Pulmonary artery endothelial cell (primary cell): ENCODE measurements around the gene F5. TPM values are rescaled to one million over a fixed set of nuclear protein-coding genes. Genes with fewer than 3 reads are reported as not detected.

Experiments used
- DNase-seq: peaks from one replicate; pipeline ENCODE4 v3.0.0-alpha.2; 2011; ENCODE audit warnings: low read depth, low spot score
- total RNA-seq: library from RNA; depleted of rRNA; stranded (reverse); fragments of >200 nt; gene quantifications from 2 replicates; pipeline ENCODE4 v1.2.3, GENCODE V29; 2014

F5 gene
- total RNA-seq, 1 donor from 2014 or later: 0.13 TPM

DNA sequence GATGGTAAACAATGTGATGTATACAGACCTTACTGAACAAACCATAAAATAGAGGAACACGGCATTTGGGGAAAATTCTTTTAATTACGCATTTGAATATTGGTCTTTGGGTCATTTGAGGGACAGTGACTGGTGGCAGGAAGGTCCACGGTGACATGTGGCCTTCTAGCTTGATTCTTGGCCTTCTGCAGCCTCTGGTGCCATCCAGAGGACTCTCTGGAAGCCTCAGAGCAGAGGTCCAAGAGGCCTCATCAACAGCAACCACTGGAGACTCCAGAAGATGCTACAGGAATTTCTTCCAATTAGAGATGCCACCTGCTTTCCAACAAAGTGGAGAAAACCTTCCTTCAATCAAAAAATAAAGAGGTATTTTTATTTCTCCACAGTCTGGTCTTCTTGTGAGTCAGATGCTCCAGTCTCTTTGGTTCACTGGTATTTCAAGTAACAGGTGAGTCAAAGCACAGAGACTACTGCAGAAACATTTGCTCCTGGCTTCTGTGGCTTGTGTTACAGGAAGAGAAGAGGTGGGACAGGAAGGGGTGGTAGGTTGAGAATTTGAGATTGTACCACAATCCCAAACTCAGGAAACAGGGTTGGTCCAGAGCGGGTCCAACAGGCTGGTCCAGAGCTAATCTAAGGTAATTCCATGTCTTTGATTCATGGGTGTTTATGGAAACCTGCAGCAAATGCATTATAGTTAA is 2.7 kb upstream of the F5 start:
- DNase-seq: no peak

DNA sequence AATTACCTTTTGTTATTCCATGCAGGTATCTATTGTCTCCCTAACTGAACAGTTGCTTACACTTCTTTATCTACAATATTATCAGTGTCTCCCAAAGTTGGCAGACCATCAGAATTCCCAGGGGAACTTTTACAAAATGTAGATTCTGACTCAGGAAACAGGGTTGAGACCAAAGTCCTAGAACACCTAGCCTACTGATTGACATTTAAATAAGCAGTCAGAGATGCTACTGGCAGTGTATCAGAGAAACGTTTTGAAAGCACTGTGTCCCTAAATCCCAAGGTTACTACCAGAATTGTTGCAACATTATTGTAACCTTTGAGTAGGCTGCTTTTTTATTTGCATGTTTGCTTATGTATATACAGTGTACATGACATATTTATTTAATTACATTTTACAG is 1.8 kb upstream of the F5 start:
- no peak for DNase-seq

DNA sequence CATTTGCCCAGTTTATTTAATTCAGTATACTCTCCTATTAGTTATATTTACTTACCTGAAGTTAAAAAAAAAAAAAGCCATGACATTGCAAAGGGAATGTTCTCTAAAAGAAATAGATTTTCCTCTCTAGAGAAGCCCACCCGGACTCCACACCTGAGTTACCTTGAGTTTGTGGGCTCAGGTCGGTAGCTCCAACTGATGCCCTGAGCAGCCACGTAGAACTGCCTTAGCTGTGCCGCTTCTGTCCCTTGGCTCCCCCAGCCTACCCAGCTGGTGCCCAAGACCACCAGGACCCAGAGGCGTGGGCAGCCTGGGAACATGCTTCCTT is 250 bp downstream of the F5 start:
- DNase-seq: no peak

DNA sequence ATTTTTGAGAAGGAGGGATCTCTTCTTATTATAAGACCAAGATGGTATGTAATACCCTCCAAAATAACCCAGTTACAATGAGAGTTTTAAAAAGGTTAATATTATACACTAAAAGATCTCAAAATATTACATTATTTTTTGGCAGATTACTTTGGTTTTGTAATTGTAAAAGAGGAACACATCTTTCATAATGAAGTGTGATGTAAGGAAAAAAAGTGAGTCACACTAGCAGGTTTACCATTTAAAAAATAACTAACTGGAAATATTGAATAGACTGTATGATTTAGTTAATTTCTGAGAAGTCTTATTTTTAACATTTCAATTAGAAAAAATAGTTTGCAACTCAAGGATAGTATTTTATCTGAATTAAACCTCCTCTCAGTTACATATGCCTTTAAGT is 1.1 kb downstream of the F5 start:
- no peak for DNase-seq

DNA sequence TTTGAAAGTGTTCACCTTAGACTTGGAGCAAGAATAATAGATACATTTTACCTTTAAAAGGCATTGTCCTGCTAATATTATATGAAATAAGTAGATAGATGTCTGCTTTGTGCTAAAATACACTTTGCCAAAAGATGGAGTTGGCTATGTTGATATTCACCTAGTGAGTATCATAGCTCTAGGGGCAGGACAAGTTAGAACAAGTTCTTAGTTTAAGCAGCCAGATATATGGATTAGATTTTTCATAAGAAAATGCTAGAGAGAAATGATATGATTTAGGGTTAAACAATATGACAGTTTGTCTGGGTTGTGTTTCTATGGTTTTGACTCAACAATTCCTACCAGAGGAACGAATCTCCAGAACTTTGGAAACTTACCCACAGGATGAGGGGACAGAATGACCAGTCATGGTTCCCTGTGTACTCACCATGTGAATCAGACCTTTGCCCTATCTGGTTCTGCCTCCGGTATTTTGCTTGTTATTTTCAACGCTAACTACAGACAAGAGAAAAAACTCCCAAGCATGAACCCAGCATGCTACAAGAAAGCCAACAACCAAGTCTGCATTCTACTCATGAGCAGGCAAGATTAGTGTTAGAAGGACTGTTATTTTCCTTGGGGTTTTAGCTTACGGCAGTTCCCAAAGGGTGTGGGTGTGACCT is 1.7 kb downstream of the F5 start:
- no peak for DNase-seq

DNA sequence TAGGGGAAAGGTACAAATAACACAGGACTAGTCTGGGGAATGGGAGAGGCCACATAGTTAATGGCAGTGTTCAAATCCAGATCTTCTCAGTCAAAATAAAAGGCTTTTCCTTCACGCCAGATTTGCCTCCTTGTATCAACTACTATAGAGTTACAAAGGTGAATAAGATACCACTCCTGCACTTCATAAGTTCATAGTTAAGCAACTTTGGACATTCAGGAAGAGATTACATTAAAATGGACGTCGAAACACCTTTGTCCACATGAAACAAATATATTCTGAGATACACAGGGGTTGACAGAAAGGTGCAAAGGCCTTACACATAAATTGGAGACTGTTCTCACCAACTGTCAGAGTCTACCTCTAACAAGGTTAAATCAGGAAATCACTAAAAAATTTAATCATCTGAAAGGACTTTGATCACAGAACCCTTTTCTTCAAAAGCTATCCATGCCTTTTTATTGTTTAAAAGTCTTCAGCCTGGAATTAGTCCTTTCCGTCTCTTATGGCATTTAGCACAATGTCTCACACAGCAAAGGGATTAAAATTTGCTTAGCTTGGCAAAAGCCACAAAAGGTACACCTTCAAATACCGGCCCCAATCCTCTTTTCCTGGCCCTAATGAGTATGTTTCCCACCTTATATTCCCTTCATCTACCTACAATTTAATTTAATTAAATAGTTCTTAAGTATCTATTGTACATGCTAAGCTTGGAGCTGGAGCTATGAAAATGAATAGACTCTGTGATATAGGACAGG is 8.1 kb downstream of the F5 start:
- no peak for DNase-seq

DNA sequence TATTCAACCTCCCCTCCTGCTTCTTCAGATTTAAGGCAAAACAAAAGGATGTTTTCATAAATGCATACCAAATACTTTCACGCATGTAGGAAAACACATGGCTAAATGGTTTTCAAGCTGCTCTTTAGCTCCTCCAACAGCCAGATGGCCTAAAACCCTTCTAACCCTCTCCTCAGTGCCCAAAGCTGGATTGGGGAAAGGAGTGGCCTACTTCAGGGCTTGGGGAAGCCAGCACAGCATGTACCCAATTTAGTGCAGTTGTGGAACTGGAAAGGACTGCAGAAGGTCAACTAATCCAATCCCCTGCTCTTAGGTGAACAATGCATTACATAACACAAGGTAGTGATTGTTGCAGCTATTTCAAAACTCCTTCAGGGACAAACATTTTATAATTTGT is 9.3 kb downstream of the F5 start:
- no peak for DNase-seq

DNA sequence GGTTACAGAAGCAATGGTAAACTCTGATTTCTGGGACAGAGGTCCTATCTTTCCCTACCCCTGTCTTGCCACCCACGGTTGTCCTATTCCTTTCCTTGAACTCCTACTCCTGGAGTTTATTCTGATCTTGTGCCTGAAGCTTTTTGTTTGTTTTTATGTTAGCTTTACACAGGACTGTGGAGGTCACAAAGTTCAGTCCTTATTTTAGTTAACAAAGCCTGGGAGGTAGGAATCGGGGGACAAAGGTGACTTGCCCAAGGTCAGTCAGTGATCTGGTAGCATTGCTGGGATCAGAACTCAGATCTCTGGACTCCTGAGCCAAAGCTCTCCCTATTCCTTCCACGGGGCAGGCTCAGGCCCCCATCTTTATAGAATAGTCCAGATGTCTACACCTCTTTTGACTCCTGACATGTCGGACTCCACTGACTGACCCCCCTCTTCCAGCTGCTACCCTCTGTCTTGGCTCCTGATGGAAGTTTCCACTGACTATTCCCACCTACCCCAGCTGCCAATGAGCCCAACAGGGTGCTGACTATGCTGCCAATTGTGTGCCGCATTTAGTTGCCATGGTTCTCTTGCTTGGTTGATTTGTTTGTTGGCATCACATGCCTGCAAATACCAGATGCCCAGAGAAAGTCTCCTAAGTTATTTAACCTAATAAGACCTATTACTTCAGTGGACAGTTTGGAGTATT is 9.9 kb downstream of the F5 start:
- DNase-seq: no peak

DNA sequence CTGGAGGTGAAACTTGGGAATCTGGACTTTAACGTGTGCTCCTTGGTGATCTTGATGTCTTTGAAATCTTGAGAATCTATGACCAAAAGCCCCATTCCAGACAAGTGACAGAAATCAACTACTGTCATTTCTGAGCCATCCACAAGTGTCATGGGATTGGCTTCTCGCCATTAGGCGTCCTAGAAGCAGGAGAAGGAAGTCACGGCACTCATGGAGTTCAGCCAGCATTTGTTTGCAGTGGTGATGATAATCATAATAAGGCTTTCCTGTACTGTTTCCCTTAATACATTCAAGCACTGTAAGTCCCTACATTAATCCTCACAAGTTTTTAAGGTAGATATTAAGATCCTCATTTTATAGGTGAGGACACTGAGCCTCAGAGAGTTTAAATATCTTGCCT is 11.9 kb downstream of the F5 start:
- no peak for DNase-seq

DNA sequence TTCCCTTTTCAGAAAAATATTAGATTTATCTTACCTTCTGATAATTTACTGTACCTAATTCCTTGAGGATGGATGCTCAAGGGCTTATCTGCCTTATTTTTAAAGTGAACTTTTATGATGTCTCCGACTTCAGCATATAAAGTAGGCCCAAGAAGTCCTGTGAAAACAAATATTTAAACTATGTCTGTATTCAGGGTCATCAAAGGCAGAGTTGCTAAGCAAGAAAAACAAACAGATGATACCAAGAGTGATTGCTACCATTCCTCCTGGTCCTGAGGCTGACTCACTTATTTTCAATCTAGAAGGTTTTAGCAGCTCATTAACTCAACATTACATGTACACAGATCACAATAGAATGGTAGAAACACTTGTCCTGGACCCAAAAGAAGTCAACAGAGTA is 14.1 kb downstream of the F5 start:
- no peak for DNase-seq

DNA sequence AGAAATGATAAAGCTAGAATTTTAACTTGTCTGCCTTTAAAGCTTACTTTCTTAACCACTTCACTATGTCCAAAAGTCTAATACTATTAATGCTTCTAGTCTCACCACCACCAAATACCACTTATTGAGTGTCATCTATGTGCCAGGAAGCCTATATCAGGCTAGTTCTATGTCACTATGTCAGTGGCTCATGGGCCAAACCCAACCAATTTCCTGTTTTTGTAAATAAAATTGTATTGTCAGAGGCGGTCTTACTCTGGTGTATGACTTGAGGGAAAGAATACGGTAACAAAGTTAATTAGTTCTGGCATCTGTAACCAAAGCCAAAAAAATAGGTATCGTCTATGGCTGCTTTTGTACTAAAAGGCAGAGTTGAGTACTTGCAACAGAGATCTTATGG is 14.8 kb downstream of the F5 start:
- no peak for DNase-seq

DNA sequence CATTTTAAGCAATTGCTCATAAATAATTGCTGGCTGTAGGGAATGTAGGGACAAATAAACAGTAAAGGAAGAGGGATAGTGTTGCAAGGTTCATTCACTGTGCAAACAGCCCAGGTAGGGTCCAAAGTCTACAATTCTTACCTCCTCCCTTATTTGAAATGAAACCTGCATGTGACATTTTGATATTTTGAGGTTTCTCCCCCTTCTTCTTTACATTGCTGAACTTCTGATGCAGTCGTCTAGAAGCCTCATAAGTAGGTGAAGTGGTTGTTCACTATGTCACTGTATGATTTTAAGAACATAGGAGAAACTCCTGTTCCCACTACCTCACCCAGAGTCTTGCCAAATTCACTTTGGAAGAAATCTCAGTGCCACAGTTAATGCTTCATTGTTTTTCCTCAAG is 16.1 kb downstream of the F5 start:
- DNase-seq: no peak

DNA sequence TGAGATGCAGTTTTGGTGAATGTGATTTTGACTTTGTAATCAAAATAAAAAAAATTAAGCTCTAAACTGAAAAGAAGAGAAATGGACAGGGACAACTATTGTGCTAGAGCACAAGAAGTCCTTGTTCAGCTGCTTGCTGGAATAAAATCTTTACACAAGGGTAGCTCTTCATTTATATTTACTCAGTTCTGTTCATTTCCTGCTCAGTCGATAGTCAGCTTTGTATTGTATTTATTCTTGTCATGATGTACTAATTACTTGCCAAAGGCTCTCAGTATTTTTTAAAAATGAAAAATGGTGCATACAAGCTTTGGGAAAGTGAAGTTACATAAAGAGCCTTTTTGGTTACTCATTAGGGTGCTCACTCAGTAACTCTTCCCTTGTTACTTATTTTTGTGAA is 17.8 kb downstream of the F5 start:
- no peak for DNase-seq

DNA sequence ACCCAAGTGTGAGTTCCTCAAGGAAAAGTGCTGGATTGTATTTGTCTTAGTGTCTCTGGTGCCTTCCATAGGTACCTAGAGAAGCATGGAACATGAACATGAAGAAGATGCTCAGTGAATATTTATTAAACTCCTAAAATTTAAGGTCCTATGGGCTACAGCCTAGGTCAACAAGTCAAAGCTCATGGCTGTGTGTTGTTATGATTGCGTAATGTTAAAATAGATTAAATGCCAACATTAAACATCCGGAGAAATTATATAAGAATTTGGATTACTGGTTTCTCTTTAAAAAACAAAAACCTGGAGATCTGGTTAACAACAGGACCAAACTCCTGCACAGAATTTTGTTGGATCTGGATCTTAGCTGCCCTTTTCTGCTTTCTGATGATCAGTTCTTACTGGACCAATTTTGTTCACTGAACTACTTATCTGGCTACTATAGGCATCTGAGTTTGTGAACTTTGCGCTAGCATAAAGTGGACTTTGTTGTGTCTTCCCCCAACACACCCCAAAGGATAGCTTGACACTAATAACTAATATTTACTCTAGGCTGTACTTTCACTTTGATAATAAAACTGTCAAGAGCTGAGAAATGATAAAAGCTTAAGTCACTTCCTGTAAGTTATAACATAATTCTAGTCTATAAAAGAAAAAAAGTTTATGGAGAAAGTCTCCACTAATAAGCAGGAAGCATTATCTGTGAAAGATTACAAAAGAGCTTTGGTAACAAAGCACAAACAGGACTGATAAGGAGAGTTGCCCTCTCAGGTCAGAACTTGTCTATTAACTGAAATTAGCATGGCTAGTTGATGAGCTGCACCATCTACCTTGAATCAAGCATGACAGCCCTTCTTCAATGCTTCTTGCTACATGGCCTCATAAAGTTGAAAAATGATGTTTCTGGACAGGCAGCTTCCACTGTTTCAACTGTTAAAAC is 20.7 kb downstream of the F5 start:
- no peak for DNase-seq

DNA sequence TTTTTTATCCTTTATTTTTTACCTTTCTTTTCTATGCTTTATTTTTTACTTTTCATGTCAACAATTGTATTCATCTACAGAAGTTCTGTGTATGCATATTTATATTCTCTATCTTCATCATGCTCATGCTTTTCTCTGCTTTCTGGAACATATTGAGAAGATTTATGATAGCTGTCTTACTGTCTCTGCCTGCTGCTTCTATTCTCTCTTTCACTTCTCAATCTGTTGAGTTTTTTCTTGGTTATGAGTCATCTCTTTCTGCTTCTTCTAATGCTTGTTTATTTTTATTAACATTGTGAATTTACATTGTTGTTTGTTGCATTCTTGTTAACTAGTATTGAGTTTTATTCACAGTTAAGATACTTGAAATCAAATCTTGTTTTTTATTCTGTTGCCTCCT is 22.6 kb downstream of the F5 start:
- DNase-seq: no peak

DNA sequence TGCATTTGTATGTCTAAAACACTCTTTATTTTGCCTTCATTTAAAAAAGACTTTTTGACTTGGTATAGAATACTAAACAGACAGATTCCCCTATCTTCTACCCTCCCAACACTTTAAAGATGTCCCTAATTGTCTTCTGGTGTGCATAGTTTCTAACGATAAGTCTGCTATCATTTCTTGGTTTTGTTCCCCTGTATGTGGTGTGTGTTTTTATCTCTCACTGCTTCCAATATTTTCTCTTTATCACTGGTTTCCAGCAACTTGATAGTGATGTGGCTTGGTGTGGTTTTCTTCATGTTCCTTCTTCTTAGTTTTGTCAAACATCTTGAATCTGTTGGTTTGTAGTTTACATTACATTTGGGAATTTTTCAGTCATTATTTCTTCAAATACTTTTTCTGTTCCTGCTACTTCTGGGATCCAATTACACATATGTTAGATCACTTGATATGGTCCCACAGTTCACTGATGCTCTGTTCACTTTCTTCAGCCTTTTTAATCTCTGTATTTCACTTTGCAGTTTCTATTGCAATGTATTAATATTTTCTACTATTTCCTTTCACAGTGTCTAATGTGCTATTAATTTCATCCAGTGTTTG is 23.2 kb downstream of the F5 start:
- no peak for DNase-seq

DNA sequence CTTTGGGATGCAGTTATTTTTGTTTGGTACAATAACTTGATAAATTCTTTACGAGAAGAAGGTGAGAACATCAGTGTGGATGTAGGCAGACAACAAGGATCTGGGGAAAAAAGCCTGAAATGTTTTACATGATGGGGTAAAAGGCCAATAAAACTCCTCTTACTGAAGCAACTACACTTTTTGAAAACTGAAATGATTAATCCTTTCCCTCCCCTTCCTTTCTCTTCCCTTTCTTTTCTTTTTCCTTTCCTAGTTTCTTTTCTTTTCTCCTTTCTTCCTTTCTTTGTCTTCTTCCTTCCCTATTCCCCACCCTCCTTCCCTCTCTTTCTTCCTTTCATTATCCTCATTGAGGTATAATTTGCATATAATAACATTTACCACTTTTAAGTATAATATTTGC is 24.6 kb downstream of the F5 start:
- DNase-seq: no peak

DNA sequence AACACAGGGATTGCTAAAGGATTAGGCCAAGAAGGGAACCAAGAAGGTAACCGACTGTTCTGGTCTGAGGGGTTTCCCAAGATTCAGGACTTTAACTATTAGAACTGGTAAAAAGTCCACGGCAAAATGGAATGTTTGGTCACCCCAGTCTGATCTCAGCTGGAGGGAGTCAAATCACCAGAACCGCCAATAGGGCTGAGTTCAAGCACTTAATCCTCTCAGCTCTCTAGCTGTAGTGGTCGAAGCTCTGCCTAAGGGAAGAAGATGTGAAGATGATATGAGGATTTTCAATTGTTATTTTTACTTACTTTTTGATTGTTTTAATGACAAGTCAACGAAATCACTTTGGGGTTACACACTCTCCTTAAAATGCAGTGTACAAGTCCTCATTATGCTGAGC is 29.1 kb downstream of the F5 start:
- DNase-seq: no peak

DNA sequence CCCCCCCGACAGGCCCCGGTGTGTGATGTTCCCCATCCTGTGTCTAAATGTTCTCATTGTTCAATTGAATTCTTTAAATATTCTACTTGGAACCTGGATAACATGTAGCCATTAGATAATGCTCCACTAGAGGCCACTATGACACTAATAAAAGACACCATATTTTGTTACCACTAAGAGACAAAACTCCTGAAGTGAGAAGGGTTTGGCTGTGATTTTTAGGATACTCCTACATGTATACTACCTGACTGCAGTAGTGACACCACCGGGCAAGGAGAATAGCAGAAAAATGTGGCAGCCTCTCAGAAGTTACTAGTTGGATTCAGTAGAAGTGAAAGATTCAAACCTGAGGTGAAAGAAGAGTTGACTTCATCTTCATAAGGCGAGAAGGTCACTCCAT is 36.0 kb downstream of the F5 start:
- DNase-seq: peak; percentile 2

DNA sequence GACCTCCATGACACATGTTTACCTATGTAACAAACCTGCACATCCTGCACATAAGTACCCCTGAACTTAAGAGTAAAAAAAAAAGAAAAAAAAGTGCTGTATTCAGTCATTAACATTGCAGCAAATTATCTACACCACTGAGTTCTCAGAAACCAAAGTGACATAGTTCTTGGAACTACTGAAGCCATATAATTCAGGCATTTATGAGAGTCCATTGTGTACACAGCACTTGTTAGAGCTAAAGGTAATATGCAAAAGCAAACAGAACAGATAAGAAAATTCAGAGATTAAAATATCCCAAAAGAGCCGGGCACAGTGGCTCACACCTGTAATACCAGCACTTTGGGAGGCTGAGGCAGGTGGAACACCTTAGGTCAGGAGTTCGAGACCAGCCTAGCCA is 38.0 kb downstream of the F5 start:
- DNase-seq: no peak
